HL-60 (cell line): ENCODE results near the gene FMN1.

Experiments used
- GABPA ChIP-seq: IDR thresholded peaks from 2 replicates; pipeline ENCODE4 v1.6.1; 2012; ENCODE audit warnings: low read depth
- POLR2AphosphoS5 ChIP-seq: IDR thresholded peaks from 2 replicates; pipeline ENCODE4 v1.6.1; 2012; ENCODE audit warnings: low read depth
- SPI1 ChIP-seq: IDR thresholded peaks from 2 replicates; pipeline ENCODE4 v1.6.1; 2012; ENCODE audit warnings: low read depth, mild to moderate bottlenecking, borderline replicate concordance
- TF ChIP-seq, protein P1 (sequence below): IDR thresholded peaks from one replicate; pipeline ENCODE4 v1.5.1; 2011; ENCODE audit warnings: low read length, control low read depth, inconsistent platforms; ENCODE audit not compliant: insufficient read depth
- TF ChIP-seq, protein P2 (sequence below): IDR thresholded peaks from 2 replicates; pipeline ENCODE4 v1.6.1; 2012; ENCODE audit warnings: low read depth; ENCODE audit not compliant: insufficient replicate concordance

DNA sequence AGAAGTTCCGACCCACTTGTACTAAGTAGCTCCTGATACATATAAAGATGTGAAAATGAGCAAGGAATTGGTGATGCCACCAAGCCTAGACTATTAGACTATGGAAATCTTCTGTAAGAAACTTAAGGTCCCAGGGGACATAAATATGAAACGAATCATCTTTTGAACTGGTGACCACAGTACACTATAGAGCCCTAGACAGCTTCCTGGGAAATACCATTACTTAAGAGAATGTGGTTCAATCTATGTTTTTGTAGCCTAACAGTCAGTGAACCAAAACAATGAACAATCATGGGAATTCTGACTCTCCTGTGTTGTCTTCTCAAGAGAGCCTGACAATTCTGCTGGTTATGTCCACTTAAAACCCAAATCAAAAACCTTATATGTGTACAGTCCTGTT, 285.1 kb downstream of the FMN1 start:
- TF ChIP-seq, protein P1, sequence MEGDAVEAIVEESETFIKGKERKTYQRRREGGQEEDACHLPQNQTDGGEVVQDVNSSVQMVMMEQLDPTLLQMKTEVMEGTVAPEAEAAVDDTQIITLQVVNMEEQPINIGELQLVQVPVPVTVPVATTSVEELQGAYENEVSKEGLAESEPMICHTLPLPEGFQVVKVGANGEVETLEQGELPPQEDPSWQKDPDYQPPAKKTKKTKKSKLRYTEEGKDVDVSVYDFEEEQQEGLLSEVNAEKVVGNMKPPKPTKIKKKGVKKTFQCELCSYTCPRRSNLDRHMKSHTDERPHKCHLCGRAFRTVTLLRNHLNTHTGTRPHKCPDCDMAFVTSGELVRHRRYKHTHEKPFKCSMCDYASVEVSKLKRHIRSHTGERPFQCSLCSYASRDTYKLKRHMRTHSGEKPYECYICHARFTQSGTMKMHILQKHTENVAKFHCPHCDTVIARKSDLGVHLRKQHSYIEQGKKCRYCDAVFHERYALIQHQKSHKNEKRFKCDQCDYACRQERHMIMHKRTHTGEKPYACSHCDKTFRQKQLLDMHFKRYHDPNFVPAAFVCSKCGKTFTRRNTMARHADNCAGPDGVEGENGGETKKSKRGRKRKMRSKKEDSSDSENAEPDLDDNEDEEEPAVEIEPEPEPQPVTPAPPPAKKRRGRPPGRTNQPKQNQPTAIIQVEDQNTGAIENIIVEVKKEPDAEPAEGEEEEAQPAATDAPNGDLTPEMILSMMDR = no peak
- TF ChIP-seq SPI1 (no peak), POLR2AphosphoS5 (no peak), GABPA (no peak)
- TF ChIP-seq, protein P2, sequence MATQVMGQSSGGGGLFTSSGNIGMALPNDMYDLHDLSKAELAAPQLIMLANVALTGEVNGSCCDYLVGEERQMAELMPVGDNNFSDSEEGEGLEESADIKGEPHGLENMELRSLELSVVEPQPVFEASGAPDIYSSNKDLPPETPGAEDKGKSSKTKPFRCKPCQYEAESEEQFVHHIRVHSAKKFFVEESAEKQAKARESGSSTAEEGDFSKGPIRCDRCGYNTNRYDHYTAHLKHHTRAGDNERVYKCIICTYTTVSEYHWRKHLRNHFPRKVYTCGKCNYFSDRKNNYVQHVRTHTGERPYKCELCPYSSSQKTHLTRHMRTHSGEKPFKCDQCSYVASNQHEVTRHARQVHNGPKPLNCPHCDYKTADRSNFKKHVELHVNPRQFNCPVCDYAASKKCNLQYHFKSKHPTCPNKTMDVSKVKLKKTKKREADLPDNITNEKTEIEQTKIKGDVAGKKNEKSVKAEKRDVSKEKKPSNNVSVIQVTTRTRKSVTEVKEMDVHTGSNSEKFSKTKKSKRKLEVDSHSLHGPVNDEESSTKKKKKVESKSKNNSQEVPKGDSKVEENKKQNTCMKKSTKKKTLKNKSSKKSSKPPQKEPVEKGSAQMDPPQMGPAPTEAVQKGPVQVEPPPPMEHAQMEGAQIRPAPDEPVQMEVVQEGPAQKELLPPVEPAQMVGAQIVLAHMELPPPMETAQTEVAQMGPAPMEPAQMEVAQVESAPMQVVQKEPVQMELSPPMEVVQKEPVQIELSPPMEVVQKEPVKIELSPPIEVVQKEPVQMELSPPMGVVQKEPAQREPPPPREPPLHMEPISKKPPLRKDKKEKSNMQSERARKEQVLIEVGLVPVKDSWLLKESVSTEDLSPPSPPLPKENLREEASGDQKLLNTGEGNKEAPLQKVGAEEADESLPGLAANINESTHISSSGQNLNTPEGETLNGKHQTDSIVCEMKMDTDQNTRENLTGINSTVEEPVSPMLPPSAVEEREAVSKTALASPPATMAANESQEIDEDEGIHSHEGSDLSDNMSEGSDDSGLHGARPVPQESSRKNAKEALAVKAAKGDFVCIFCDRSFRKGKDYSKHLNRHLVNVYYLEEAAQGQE = no peak
